ENCODE data around the gene BOD1L1.
A peak's percentile ranks its signal among the peaks of the same experiment; 100 is the strongest.

BOD1L1 gene

GRCh38 chr4:13537832-13538177 lies 89.7 kb downstream of the BOD1L1 start:
- no peak for DNase-seq

- no peak for DNase-seq
These were observed 90.3 kb downstream of the BOD1L1 start for GRCh38 chr4:13537011-13537831.

- DNase-seq = no peak
These were observed 90.9 kb downstream of the BOD1L1 start for GRCh38 chr4:13536607-13537006.

- DNase-seq = peak; percentile 46
These were observed 91.7 kb downstream of the BOD1L1 start for GRCh38 chr4:13535708-13536361.

GRCh38 chr4:13535118-13535517 lies 92.4 kb downstream of the BOD1L1 start:
- no peak for DNase-seq

- no peak for DNase-seq
These were observed 93.0 kb downstream of the BOD1L1 start for GRCh38 chr4:13534344-13535063.

- DNase-seq = peak; percentile 42
These were observed 93.7 kb downstream of the BOD1L1 start for GRCh38 chr4:13533670-13534343.

- DNase-seq = no peak
These were observed 95.9 kb downstream of the BOD1L1 start for GRCh38 chr4:13531625-13531998.

GRCh38 chr4:13530823-13531624 lies 96.5 kb downstream of the BOD1L1 start:
- peak; percentile 44 for DNase-seq

- DNase-seq = no peak
These were observed 98.2 kb downstream of the BOD1L1 start for GRCh38 chr4:13529128-13529919.

- no peak for DNase-seq
These were observed 98.8 kb downstream of the BOD1L1 start for GRCh38 chr4:13528821-13529127.

GRCh38 chr4:13527981-13528820 lies 99.3 kb downstream of the BOD1L1 start:
- no peak for DNase-seq

GRCh38 chr4:13527192-13527980 lies 100.1 kb downstream of the BOD1L1 start:
- no peak for DNase-seq

GRCh38 chr4:13526658-13527057 lies 100.9 kb downstream of the BOD1L1 start:
- DNase-seq = no peak

- DNase-seq = no peak
These were observed 101.8 kb downstream of the BOD1L1 start for GRCh38 chr4:13525606-13526281.

- no peak for DNase-seq
These were observed 102.9 kb downstream of the BOD1L1 start for GRCh38 chr4:13524504-13525243.

- DNase-seq = no peak
These were observed 103.7 kb downstream of the BOD1L1 start for GRCh38 chr4:13523591-13524503.

- DNase-seq = no peak
These were observed 104.4 kb downstream of the BOD1L1 start for GRCh38 chr4:13523105-13523477.

Data from right forelimb (tissue), 1 donor.